GM12878 (cell line): ENCODE measurements around the gene PTPRD. TPM values are rescaled to one million over a fixed set of nuclear protein-coding genes. Genes with fewer than 3 reads are reported as not detected.

ENCODE experiments used
- CEBPZ ChIP-seq: fragments of 150-350 bp; IDR thresholded peaks from 2 replicates; pipeline ENCODE4 v1.6.1; 2016; ENCODE audit warnings: low read depth, low read length
- GATAD2B ChIP-seq: fragments of 450-650 bp; conservative IDR thresholded peaks from 2 replicates; pipeline ENCODE4 v1.6.1; 2017; ENCODE audit warnings: low read depth, mild to moderate bottlenecking, moderate library complexity
- KLF5 ChIP-seq: fragments of 450-650 bp; IDR thresholded peaks from 2 replicates; pipeline ENCODE4 v1.6.1; 2014; ENCODE audit warnings: mild to moderate bottlenecking; ENCODE audit not compliant: partially characterized antibody
- MYC ChIP-seq: IDR thresholded peaks from 2 replicates; pipeline ENCODE4 v1.6.1; 2011; ENCODE audit warnings: mild to moderate bottlenecking, low read length, moderate library complexity, inconsistent platforms; ENCODE audit not compliant: insufficient read depth, insufficient replicate concordance, insufficient read length, severe bottlenecking
- POLR2AphosphoS2 ChIP-seq: IDR thresholded peaks from 2 replicates; pipeline ENCODE4 v1.6.1; 2011; ENCODE audit warnings: low read depth, mild to moderate bottlenecking, low read length, improper control_type of control experiment, moderate library complexity
- SP1 ChIP-seq: IDR thresholded peaks from one replicate; pipeline ENCODE4 v1.6.1; 2011; ENCODE audit warnings: low read depth, low read length
- ZBTB4 ChIP-seq: fragments of 450-650 bp; formaldehyde crosslinking; IDR thresholded peaks from 2 replicates; pipeline ENCODE4 v1.4.0; 2022; ENCODE audit warnings: mild to moderate bottlenecking, moderate library complexity
- ZNF274 ChIP-seq: IDR thresholded peaks from one replicate; pipeline ENCODE4 v1.8.0; 2011; ENCODE audit not compliant: insufficient read length, insufficient read depth
- polyA plus RNA-seq, 11 experiments: library from polyadenylated mRNA; depleted of rRNA in 4 of 11; unstranded in 6 of 11; stranded (reverse) in 5 of 11; fragments of >200 nt; fragmentation: Nextera tagmentation in 4 of 11; fragmentation: Illumina TruSeq in 1 of 11; extraction: Ambion mirVana in 4 of 11; extraction: Trizol in 1 of 11; gene quantifications; 1 replicate in 1 of 11; 2 replicates in 10 of 11; pipeline versions ENCODE4 v1.2.1 to v1.2.3, GENCODE V29; 2011 to 2016; ENCODE audit warnings: inconsistent platforms in 2 of 11, missing spikeins in 2 of 11, low read depth in 1 of 11
- total RNA-seq, 4 experiments: library from RNA; depleted of rRNA in 3 of 4; stranded (reverse); fragments of >200 nt in 3 of 4; fragmentation: Illumina TruSeq in 1 of 4; extraction: Trizol in 1 of 4; gene quantifications; 2 replicates each; pipeline versions ENCODE4 v1.2.1 to v1.2.3, GENCODE V29; 2013 to 2021
- TF ChIP-seq, protein P1 (sequence below): IDR thresholded peaks from 2 replicates; pipeline ENCODE4 v1.6.1; 2011; ENCODE audit warnings: low read depth, mild to moderate bottlenecking, low read length, moderate library complexity, borderline replicate concordance; ENCODE audit errors: extremely low read depth

Gene PTPRD
- total and polyA plus RNA-seq, 10 of the 15 experiments (the other 5 are each of a cell fraction or from before 2014, with no cell fraction given): under 0.01 to 0.05 (median 0.01) TPM; not detected in 7

DNA sequence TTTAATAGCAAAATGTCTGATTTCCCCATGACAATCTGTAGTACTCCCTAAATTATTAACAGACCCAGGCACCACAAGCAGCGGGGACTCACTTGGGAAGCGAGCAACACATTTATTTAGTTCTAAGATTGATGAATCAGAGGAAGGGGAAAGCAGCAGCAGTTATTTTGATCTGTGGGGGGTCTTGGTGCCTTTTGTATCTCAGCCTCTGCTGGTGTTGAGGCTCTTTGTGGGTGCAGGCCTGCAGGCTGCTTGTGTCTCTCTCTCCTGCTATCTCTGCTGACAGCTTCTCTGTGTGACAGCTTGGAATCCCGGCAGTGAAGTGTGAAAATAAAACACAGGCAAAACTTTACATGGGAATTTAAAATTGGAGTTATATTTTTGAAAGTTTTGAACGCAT is 1935.1 kb downstream of the PTPRD start (continued):
- TF ChIP-seq CEBPZ (no peak), POLR2AphosphoS2 (no peak), MYC (no peak), SP1 (no peak), ZBTB4 (CRISPR knock-in tag) (no peak), KLF5 (no peak), ZNF274 (no peak), GATAD2B (no peak)
- TF ChIP-seq, protein P1, sequence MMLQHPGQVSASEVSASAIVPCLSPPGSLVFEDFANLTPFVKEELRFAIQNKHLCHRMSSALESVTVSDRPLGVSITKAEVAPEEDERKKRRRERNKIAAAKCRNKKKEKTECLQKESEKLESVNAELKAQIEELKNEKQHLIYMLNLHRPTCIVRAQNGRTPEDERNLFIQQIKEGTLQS: no peak
